ENCODE measurements around the gene MTCH2. TPM values are rescaled to one million over a fixed set of nuclear protein-coding genes. Genes with fewer than 3 reads are reported as not detected.

The MTCH2 gene
- polyA plus RNA-seq, 4 donors, result 103 to 149 (median 127) TPM

GRCh38 chr11:47573321-47573720, 69.0 kb downstream of the MTCH2 start:
- WGBS, 3 donors, result 90 to 92% (median 91%) methylated on average over 11 of the region's 11 CpGs
- no peaks in the 10 kb centered on the region for H3K27me3 ChIP-seq (ENCODE audit: control insufficient read depth in 3 of 3, insufficient read depth in 3 of 3, low read length in 3 of 3)

DNA sequence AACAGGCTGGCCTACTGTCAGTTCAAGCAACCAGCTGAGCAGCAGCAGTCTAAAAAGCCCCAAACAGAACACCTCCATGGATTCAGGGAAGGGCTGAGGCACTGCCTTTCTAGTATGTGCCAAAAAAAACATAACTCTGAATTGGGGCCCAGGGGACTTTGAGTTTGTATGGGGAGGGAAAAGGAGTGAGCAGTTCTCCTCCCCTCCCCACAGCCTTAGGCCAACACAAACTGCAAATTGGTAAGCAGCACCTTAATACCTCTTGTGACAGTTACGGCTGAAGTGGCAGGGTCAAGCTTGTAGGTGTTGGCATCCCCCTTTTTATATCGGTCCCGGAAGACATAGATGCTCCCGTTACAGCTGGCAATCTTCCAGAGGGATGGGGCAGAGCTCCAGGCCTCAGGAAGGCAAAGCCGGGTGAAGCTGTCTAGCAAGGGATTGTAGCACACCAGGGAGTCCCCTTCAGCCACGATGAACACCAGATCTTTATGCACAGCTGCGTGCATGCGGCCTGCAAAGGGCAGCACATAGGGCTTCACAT, 69.6 kb downstream of the MTCH2 start:
- DNase-seq (no peak), FAIRE-seq (no peak)
- no peaks in the 10 kb centered on the region for H3K9me3 ChIP-seq (ENCODE audit: control insufficient read depth in 2 of 2, insufficient read depth in 1 of 2, low read depth in 1 of 2, low read length in 1 of 2)
- 65 to 73% (median 67%) methylated on average over 8 of the region's 8 CpGs for WGBS, 3 donors
- peaks cover 12 to 54% (median 14%) of the 10 kb centered on the region in 3 donors for H3K36me3 ChIP-seq (ENCODE audit: control insufficient read depth in 3 of 3, insufficient read depth in 2 of 3, low read depth in 1 of 3, low read length in 3 of 3)
- peaks cover 0 to 3% (median 0%) of the 10 kb centered on the region in 3 donors for H3K4me1 ChIP-seq (ENCODE audit: control insufficient read depth in 3 of 3, insufficient read depth in 2 of 3, low read depth in 1 of 3, low read length in 2 of 3)
- no peak overlapping the region for H3K4me3 ChIP-seq (ENCODE audit: low read depth in 1 of 3, low read length in 3 of 3)
- H3K27ac ChIP-seq (ENCODE audit: low read depth in 1 of 3, low read length in 2 of 3), result no peak overlapping the region
- no peaks in the 10 kb centered on the region for H3K27me3 ChIP-seq (ENCODE audit: control insufficient read depth in 3 of 3, insufficient read depth in 3 of 3, low read length in 3 of 3)

More at GRCh38 chr11:47573321-47573720, 69.0 kb downstream of the MTCH2 start:
- H3K27ac ChIP-seq (ENCODE audit: low read depth in 1 of 3, low read length in 2 of 3), result no peak overlapping the region
- H3K4me3 ChIP-seq (ENCODE audit: low read depth in 1 of 3, low read length in 3 of 3), result no peak overlapping the region
- H3K36me3 ChIP-seq (ENCODE audit: control insufficient read depth in 3 of 3, insufficient read depth in 2 of 3, low read depth in 1 of 3, low read length in 3 of 3), result peaks cover 12 to 52% (median 14%) of the 10 kb centered on the region in 3 donors
- no peaks in the 10 kb centered on the region for H3K9me3 ChIP-seq (ENCODE audit: control insufficient read depth in 2 of 2, insufficient read depth in 1 of 2, low read depth in 1 of 2, low read length in 1 of 2)
- H3K4me1 ChIP-seq (ENCODE audit: control insufficient read depth in 3 of 3, insufficient read depth in 2 of 3, low read depth in 1 of 3, low read length in 2 of 3), result peaks cover 0 to 8% (median 0%) of the 10 kb centered on the region in 3 donors
- FAIRE-seq (no peak), DNase-seq (no peak)

DNA sequence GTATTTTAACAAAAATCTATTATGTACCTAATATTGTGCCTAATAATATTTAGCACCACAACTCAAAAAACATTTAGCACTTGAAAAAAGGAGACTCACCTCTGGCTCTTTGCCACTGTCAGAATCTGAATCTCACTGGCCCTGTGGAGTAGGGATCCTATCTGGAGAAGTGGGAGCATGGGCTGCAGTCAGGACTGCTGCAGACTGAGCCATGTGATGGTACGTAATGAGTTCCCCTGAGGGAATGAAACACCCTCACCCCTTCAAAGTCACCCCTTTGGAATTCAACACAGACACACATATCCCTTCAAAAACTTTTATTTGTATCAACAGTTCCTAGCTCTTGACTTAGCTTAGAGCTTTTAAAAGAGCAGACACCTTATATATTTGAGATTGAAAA, 70.5 kb downstream of the MTCH2 start:
- WGBS, 3 donors, result 84 to 96% (median 95%) methylated on average over 1 of the region's 1 CpG
- H3K4me3 ChIP-seq (ENCODE audit: low read depth in 1 of 3, low read length in 3 of 3), result no peak overlapping the region
- H3K4me1 ChIP-seq (ENCODE audit: control insufficient read depth in 3 of 3, insufficient read depth in 2 of 3, low read depth in 1 of 3, low read length in 2 of 3), result no peaks in the 10 kb centered on the region
- no peak for FAIRE-seq
- no peaks in the 10 kb centered on the region for H3K9me3 ChIP-seq (ENCODE audit: control insufficient read depth in 2 of 2, insufficient read depth in 1 of 2, low read depth in 1 of 2, low read length in 1 of 2)
- no peaks in the 10 kb centered on the region for H3K27me3 ChIP-seq (ENCODE audit: control insufficient read depth in 3 of 3, insufficient read depth in 3 of 3, low read length in 3 of 3)
- H3K27ac ChIP-seq (ENCODE audit: low read depth in 1 of 3, low read length in 2 of 3), result no peak overlapping the region
- peaks cover 12 to 51% (median 14%) of the 10 kb centered on the region in 3 donors for H3K36me3 ChIP-seq (ENCODE audit: control insufficient read depth in 3 of 3, insufficient read depth in 2 of 3, low read depth in 1 of 3, low read length in 3 of 3)
- DNase-seq, result no peak

DNA sequence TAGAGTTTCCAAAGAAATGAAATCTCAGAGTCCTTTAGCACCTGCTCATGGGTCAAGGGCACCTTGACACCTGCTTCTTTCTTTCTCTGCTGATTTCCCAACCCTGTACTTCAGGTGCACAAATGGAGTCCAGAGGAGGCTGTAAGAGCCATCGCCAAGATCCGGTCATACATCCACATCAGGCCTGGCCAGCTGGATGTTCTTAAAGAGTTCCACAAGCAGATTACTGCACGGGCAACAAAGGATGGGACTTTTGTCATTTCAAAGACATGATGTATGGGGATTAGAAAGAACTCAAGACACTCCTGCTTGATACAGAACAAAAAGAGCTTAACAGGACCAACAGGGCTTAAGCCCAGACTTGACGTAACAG, 71.0 kb downstream of the MTCH2 start:
- Histone ChIP-seq H3K4me1 (ENCODE audit: control insufficient read depth in 3 of 3, insufficient read depth in 2 of 3, low read depth in 1 of 3, low read length in 2 of 3) (no peaks in the 10 kb centered on the region), H3K27ac (ENCODE audit: low read depth in 1 of 3, low read length in 2 of 3) (no peak overlapping the region), H3K9me3 (ENCODE audit: control insufficient read depth in 2 of 2, insufficient read depth in 1 of 2, low read depth in 1 of 2, low read length in 1 of 2) (no peaks in the 10 kb centered on the region), H3K36me3 (ENCODE audit: control insufficient read depth in 3 of 3, insufficient read depth in 2 of 3, low read depth in 1 of 3, low read length in 3 of 3) (peaks cover 12 to 51% (median 14%) of the 10 kb centered on the region in 3 donors), H3K27me3 (ENCODE audit: control insufficient read depth in 3 of 3, insufficient read depth in 3 of 3, low read length in 3 of 3) (no peaks in the 10 kb centered on the region), H3K4me3 (ENCODE audit: low read depth in 1 of 3, low read length in 3 of 3) (no peak overlapping the region)
- FAIRE-seq (no peak), DNase-seq (no peak)
- WGBS, 3 donors, result 87 to 91% (median 90%) methylated on average over 4 of the region's 4 CpGs

GRCh38 chr11:47570651-47571356, 71.6 kb downstream of the MTCH2 start:
- WGBS, 3 donors, result 86 to 94% (median 89%) methylated on average over 3 of the region's 3 CpGs
- no peaks in the 10 kb centered on the region for H3K4me1 ChIP-seq (ENCODE audit: control insufficient read depth in 3 of 3, insufficient read depth in 2 of 3, low read depth in 1 of 3, low read length in 2 of 3)
- no peaks in the 10 kb centered on the region for H3K27me3 ChIP-seq (ENCODE audit: control insufficient read depth in 3 of 3, insufficient read depth in 3 of 3, low read length in 3 of 3)
- FAIRE-seq, result no peak
- H3K9me3 ChIP-seq (ENCODE audit: control insufficient read depth in 2 of 2, insufficient read depth in 1 of 2, low read depth in 1 of 2, low read length in 1 of 2), result no peaks in the 10 kb centered on the region
- peaks cover 12 to 49% (median 14%) of the 10 kb centered on the region in 3 donors for H3K36me3 ChIP-seq (ENCODE audit: control insufficient read depth in 3 of 3, insufficient read depth in 2 of 3, low read depth in 1 of 3, low read length in 3 of 3)
- H3K4me3 ChIP-seq (ENCODE audit: low read depth in 1 of 3, low read length in 3 of 3), result no peak overlapping the region
- DNase-seq, result no peak
- H3K27ac ChIP-seq (ENCODE audit: low read depth in 1 of 3, low read length in 2 of 3), result no peak overlapping the region

DNA sequence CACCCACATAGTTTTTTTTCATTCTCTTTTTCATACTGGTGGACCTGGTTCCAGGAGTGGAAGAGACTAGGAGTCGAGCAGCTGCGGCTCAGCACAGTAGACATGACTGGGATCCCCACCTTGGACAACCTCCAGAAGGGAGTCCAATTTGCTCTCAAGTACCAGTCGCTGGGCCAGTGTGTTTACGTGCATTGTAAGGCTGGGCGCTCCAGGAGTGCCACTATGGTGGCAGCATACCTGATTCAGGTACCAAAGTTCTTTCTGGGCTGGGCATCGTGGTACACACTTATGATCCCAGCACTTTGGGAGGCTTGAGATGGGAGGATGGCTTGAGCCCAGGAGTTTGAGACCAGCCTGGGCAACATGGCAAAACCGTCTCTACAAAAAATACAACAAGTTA, 72.7 kb downstream of the MTCH2 start:
- 94 to 99% (median 98%) methylated on average over 7 of the region's 7 CpGs for WGBS, 3 donors
- no peak overlapping the region for H3K4me3 ChIP-seq (ENCODE audit: low read depth in 1 of 3, low read length in 3 of 3)
- DNase-seq (no peak), FAIRE-seq (no peak)
- no peak overlapping the region for H3K27ac ChIP-seq (ENCODE audit: low read depth in 1 of 3, low read length in 2 of 3)
- no peaks in the 10 kb centered on the region for H3K27me3 ChIP-seq (ENCODE audit: control insufficient read depth in 3 of 3, insufficient read depth in 3 of 3, low read length in 3 of 3)
- H3K9me3 ChIP-seq (ENCODE audit: control insufficient read depth in 2 of 2, insufficient read depth in 1 of 2, low read depth in 1 of 2, low read length in 1 of 2), result no peaks in the 10 kb centered on the region
- H3K36me3 ChIP-seq (ENCODE audit: control insufficient read depth in 3 of 3, insufficient read depth in 2 of 3, low read depth in 1 of 3, low read length in 3 of 3), result peaks cover 11 to 42% (median 12%) of the 10 kb centered on the region in 3 donors
- H3K4me1 ChIP-seq (ENCODE audit: control insufficient read depth in 3 of 3, insufficient read depth in 2 of 3, low read depth in 1 of 3, low read length in 2 of 3), result peaks cover 0 to 5% (median 0%) of the 10 kb centered on the region in 3 donors

Other genes with a start within 250 kb of the MTCH2 start
- 10 to 100 TPM in 2 of 4 donors, 1 to 10 TPM in 2; 7.8 to 30.9 (median 18.0) TPM for gene SLC39A13, start 234.0 kb downstream of the MTCH2 start, polyA plus RNA-seq
- gene PSMC3, start 216.1 kb downstream of the MTCH2 start, polyA plus RNA-seq, result 100 to 1,000 TPM in 3 of 4 donors, 10 to 100 TPM in 1; 88.0 to 156 (median 103) TPM
- under 1 TPM; 0.36 to 0.89 (median 0.66) TPM for gene RAPSN, start 193.4 kb downstream of the MTCH2 start, polyA plus RNA-seq
- gene CELF1, start 89.4 kb downstream of the MTCH2 start, polyA plus RNA-seq, result 10 to 100 TPM; 16.5 to 69.5 (median 27.0) TPM
- 10 to 100 TPM; 31.3 to 60.1 (median 41.2) TPM for gene PTPMT1, start 77.0 kb downstream of the MTCH2 start, polyA plus RNA-seq
- gene KBTBD4, start 63.6 kb downstream of the MTCH2 start, polyA plus RNA-seq, result 10 to 100 TPM in 3 of 4 donors, 1 to 10 TPM in 1; 9.8 to 13.7 (median 12.0) TPM
- 100 to 1,000 TPM in 3 of 4 donors, 10 to 100 TPM in 1; 95.2 to 438 (median 263) TPM for gene NDUFS3, start 63.5 kb downstream of the MTCH2 start, polyA plus RNA-seq
- gene FAM180B, start 55.9 kb downstream of the MTCH2 start, polyA plus RNA-seq, result under 1 TPM in 2 of 4 donors, not detected in 2; 0.10 to 0.15 TPM
- 1 to 10 TPM; 1.3 to 7.6 (median 1.6) TPM for gene C1QTNF4, start 48.1 kb downstream of the MTCH2 start, polyA plus RNA-seq
- 10 to 100 TPM in 1 of 4 donors, 1 to 10 TPM in 2, under 1 TPM in 1; 0.81 to 13.2 (median 1.9) TPM for gene AGBL2, start 72.8 kb upstream of the MTCH2 start, polyA plus RNA-seq
- gene FNBP4, start 124.8 kb upstream of the MTCH2 start, polyA plus RNA-seq, result 100 to 1,000 TPM in 1 of 4 donors, 10 to 100 TPM in 3; 18.1 to 108 (median 28.8) TPM
- 10 to 100 TPM in 2 of 4 donors, 1 to 10 TPM in 2; 7.8 to 39.4 (median 11.7) TPM for gene NUP160, start 205.8 kb upstream of the MTCH2 start, polyA plus RNA-seq

All from small intestine (tissue), 7 donors.